ENCODE results near the gene CECR2. TPM values are rescaled to one million over a fixed set of nuclear protein-coding genes. Genes with fewer than 3 reads are reported as not detected.

CECR2 gene
- total RNA-seq, 1 experiment from 2014 or later = 3.6 TPM

DNA sequence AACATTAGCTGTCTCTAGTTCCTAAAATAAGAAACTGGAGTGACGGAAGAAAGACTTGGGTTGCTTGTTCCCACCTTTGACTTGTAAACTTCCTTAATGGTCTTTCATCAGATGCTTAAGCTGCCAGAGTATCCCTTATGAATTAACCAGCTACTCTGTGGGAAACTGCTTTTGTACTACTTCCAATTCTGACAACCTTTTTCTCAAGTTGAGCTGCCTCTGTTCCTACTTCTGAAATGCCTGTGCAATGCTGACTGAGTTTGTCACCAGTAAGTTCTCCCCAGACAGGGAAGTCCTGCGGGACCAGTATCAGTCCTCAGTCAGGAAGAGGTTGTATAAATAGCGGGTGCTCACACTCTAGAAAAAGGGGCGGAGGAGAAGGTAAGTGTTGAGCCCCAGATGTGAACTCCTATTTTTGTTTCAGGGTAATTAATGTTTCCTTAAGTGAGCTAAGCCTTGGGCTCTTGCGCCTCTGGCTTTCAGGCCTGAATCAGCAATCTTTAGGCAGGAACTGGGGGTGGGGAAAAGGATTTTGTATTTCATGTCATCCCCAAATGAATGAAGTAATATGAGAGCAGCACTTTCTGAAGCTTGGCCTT is 67.2 kb downstream of the CECR2 start:
- H3K27me3 ChIP-seq (ENCODE audit: control insufficient read depth, insufficient read depth, low read length) = no peaks in the 10 kb centered on the region
- no peak for TF ChIP-seq TCF7L2 (IDR thresholded peaks at IDR 0.05; ENCODE audit: low read depth, low read length)
- no peak for TF ChIP-seq POLR2AphosphoS5 (IDR thresholded peaks at IDR 0.05; ENCODE audit: low read depth, low read length)
- TF ChIP-seq, protein P1, sequence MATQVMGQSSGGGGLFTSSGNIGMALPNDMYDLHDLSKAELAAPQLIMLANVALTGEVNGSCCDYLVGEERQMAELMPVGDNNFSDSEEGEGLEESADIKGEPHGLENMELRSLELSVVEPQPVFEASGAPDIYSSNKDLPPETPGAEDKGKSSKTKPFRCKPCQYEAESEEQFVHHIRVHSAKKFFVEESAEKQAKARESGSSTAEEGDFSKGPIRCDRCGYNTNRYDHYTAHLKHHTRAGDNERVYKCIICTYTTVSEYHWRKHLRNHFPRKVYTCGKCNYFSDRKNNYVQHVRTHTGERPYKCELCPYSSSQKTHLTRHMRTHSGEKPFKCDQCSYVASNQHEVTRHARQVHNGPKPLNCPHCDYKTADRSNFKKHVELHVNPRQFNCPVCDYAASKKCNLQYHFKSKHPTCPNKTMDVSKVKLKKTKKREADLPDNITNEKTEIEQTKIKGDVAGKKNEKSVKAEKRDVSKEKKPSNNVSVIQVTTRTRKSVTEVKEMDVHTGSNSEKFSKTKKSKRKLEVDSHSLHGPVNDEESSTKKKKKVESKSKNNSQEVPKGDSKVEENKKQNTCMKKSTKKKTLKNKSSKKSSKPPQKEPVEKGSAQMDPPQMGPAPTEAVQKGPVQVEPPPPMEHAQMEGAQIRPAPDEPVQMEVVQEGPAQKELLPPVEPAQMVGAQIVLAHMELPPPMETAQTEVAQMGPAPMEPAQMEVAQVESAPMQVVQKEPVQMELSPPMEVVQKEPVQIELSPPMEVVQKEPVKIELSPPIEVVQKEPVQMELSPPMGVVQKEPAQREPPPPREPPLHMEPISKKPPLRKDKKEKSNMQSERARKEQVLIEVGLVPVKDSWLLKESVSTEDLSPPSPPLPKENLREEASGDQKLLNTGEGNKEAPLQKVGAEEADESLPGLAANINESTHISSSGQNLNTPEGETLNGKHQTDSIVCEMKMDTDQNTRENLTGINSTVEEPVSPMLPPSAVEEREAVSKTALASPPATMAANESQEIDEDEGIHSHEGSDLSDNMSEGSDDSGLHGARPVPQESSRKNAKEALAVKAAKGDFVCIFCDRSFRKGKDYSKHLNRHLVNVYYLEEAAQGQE (IDR thresholded peaks at IDR 0.05; ENCODE audit: insufficient read depth in 1 of 2, low read depth in 2 of 2, low read length in 1 of 2) = no peak
- TF ChIP-seq, protein P2, sequence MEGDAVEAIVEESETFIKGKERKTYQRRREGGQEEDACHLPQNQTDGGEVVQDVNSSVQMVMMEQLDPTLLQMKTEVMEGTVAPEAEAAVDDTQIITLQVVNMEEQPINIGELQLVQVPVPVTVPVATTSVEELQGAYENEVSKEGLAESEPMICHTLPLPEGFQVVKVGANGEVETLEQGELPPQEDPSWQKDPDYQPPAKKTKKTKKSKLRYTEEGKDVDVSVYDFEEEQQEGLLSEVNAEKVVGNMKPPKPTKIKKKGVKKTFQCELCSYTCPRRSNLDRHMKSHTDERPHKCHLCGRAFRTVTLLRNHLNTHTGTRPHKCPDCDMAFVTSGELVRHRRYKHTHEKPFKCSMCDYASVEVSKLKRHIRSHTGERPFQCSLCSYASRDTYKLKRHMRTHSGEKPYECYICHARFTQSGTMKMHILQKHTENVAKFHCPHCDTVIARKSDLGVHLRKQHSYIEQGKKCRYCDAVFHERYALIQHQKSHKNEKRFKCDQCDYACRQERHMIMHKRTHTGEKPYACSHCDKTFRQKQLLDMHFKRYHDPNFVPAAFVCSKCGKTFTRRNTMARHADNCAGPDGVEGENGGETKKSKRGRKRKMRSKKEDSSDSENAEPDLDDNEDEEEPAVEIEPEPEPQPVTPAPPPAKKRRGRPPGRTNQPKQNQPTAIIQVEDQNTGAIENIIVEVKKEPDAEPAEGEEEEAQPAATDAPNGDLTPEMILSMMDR (IDR thresholded peaks at IDR 0.05) = no peak
- TF ChIP-seq SIN3A (IDR thresholded peaks at IDR 0.05; ENCODE audit: borderline replicate concordance, insufficient read depth, low read depth, low read length) = no peak
- intact Hi-C loops (cut with micrococcal nuclease; ENCODE audit: unreplicated experiment) (no loop called here), in situ Hi-C loops (cut with HindIII; ENCODE audit: low pct_unique_long_range_greater_than_20kb, low sequenced_read_pairs) (no loop called here)
- no peaks in the 10 kb centered on the region for H3K4me1 ChIP-seq (ENCODE audit: control insufficient read depth, insufficient read depth, low read length)
- no peak overlapping the region for H3K4me3 ChIP-seq (ENCODE audit: low read depth in 2 of 2, low read length in 2 of 2)
- no peaks in the 10 kb centered on the region for H3K9me3 ChIP-seq (ENCODE audit: control insufficient read depth, insufficient read depth, low read depth, low read length)
- no peaks in the 10 kb centered on the region for H3K36me3 ChIP-seq (ENCODE audit: control insufficient read depth, insufficient read depth, low read length)
- CTCF ChIA-PET = no interaction called here
- no TSS peak for BruUV-seq (replicated peaks)
- ATAC-seq (no peak), DNase-seq (ENCODE audit: low read depth, low spot score) (no peak)
- POLR2A ChIA-PET = no interaction called here
- H3K27ac ChIP-seq (ENCODE audit: low read length) = no peak overlapping the region

DNA sequence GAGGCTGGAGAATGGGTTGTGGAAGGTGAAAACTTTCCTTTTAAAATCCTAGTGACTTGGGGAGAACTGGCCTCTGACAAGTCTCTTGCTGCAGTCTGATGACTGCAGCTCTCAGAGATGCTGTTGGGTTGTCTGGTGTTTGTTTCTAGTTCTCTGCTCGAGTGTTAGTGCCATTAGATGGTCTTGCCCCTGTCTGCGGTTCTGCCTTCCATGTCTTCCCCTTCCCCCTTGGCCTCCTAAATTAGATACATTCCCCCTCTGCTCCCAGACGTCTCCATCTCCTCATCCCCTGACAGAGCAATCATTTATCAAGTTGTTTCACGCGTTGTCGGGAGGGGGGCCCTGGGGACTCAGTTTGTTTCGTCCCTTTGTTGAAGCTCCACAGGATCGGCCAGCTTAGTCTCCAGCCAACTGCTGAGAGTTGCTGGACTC is 67.7 kb downstream of the CECR2 start:
- no peak overlapping the region for H3K4me3 ChIP-seq (ENCODE audit: low read depth in 2 of 2, low read length in 2 of 2)
- intact Hi-C loops (cut with micrococcal nuclease; ENCODE audit: unreplicated experiment) (no loop called here), in situ Hi-C loops (cut with HindIII; ENCODE audit: low pct_unique_long_range_greater_than_20kb, low sequenced_read_pairs) (no loop called here)
- DNase-seq (ENCODE audit: low read depth, low spot score) = no peak
- no peak for ATAC-seq
- no peaks in the 10 kb centered on the region for H3K27me3 ChIP-seq (ENCODE audit: control insufficient read depth, insufficient read depth, low read length)
- TF ChIP-seq TCF7L2 (IDR thresholded peaks at IDR 0.05; ENCODE audit: low read depth, low read length) = no peak
- TF ChIP-seq, protein P1 (IDR thresholded peaks at IDR 0.05; ENCODE audit: insufficient read depth in 1 of 2, low read depth in 2 of 2, low read length in 1 of 2) = no peak
- TF ChIP-seq, protein P2 (IDR thresholded peaks at IDR 0.05) = no peak
- no peak for TF ChIP-seq SIN3A (IDR thresholded peaks at IDR 0.05; ENCODE audit: borderline replicate concordance, insufficient read depth, low read depth, low read length)
- TF ChIP-seq POLR2AphosphoS5 (IDR thresholded peaks at IDR 0.05; ENCODE audit: low read depth, low read length) = no peak
- H3K27ac ChIP-seq (ENCODE audit: low read length) = no peak overlapping the region
- CTCF ChIA-PET = no interaction called here
- no peaks in the 10 kb centered on the region for H3K4me1 ChIP-seq (ENCODE audit: control insufficient read depth, insufficient read depth, low read length)
- no TSS peak for BruUV-seq (replicated peaks)
- H3K9me3 ChIP-seq (ENCODE audit: control insufficient read depth, insufficient read depth, low read depth, low read length) = no peaks in the 10 kb centered on the region
- POLR2A ChIA-PET = no interaction called here
- no peaks in the 10 kb centered on the region for H3K36me3 ChIP-seq (ENCODE audit: control insufficient read depth, insufficient read depth, low read length)
